GM12892 (cell line): ENCODE measurements around the gene NACC2.

Experiments used
- POLR2A ChIP-seq: IDR thresholded peaks from 2 replicates; pipeline ENCODE4 v1.6.1; 2011; ENCODE audit warnings: low read depth, low read length, control low read depth
- POLR2AphosphoS5 ChIP-seq: IDR thresholded peaks from 2 replicates; pipeline ENCODE4 v1.6.1; 2011; ENCODE audit warnings: low read depth, low read length, control low read depth
- TAF1 ChIP-seq: IDR thresholded peaks from 2 replicates; pipeline ENCODE4 v1.6.1; 2011; ENCODE audit warnings: low read depth, mild to moderate bottlenecking, control low read depth, low read length, borderline replicate concordance

- TF ChIP-seq POLR2A (no peak), POLR2AphosphoS5 (no peak), TAF1 (no peak)
These were observed 37.0 kb downstream of the NACC2 start for GRCh38 chr9:136058084-136058483.
